Dermis blood vessel endothelial cell (primary cell): ENCODE measurements around the gene ITCH. TPM values are rescaled to one million over a fixed set of nuclear protein-coding genes. Genes with fewer than 3 reads are reported as not detected.
A peak's percentile ranks its signal among the peaks of the same experiment; 100 is the strongest.
"Not testable (repeated sequence)": the region's sequence is repeated elsewhere in the genome, so short reads cannot be mapped to it uniquely, and the experiment has no call there.

Experiments
- DNase-seq: peaks from one replicate; pipeline ENCODE4 v3.0.0; 2010
- total RNA-seq: library from RNA; depleted of rRNA; stranded (reverse); fragments of >200 nt; gene quantifications from 2 replicates; pipeline ENCODE4 v1.2.3, GENCODE V29; 2014

ITCH gene
- total RNA-seq, 1 donor from 2014 or later, result 70.3 TPM

DNA sequence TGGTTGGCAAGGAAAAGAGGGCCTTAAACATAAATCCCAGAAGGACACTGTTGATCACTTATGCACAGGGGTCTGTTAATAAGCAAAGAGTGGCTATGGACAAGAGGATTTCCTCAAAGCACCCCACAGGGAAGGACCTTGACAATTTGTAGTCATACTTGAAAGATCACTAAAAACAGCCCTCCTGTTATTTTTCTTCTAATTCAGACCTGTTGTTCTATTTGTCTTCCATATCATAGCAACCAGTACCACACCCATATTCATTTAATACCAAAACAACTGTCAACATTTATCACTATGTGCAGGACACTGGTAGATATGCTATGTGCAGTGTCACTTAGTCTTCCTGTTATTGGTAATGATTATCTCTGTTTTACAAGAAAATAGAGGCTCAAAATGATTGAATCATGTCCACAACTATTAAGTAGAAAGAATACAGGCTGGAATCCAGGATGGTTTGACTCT lies 149.9 kb downstream of the ITCH start:
- DNase-seq, result no peak

DNA sequence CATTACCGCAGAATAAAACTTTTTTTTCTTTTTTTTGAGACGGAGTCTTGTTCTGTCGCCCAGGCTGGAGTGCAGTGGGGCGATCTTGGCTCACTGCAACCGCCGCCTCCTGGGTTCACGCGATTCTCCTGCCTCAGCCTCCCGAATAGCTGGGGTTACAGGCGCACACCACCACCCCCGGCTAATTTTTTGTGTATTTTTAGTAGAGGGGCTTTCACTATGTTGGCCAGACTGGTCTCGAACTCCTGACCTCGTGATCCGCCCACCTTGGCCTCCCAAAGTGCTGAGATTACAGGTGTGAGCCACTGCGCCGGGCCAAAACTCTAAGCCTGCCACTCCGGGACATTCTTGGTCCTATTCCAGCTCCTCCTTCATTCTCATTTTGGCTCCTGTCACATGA lies 151.0 kb downstream of the ITCH start:
- DNase-seq, result not testable (repeated sequence)

DNA sequence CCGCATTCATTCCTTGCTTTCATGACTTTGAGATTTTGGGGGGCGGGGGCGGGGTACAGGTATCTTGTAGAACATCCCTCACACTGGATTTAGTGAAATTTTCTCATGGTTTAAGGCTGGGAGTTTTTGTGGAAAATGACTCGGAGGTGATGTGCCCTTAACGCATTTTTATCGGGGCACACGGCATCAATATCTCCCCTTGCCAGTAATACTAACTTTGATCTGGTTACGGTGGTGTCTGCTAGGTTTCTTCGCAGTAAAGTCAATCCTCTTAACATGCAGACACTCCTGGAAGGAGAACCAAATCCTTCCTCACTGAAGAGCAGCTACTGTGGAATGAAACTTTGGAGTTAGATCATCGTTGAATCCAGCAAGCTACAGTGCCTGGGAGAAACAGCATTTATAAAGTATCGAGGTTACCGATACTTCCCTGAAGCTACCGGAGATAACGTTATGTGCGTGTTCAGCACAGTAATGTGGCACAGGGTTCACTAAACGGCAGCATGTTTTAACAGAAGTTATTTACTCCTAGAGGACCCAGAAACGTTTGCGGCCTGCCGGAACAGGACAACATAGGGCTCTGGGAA lies 151.9 kb downstream of the ITCH start:
- DNase-seq, result no peak

DNA sequence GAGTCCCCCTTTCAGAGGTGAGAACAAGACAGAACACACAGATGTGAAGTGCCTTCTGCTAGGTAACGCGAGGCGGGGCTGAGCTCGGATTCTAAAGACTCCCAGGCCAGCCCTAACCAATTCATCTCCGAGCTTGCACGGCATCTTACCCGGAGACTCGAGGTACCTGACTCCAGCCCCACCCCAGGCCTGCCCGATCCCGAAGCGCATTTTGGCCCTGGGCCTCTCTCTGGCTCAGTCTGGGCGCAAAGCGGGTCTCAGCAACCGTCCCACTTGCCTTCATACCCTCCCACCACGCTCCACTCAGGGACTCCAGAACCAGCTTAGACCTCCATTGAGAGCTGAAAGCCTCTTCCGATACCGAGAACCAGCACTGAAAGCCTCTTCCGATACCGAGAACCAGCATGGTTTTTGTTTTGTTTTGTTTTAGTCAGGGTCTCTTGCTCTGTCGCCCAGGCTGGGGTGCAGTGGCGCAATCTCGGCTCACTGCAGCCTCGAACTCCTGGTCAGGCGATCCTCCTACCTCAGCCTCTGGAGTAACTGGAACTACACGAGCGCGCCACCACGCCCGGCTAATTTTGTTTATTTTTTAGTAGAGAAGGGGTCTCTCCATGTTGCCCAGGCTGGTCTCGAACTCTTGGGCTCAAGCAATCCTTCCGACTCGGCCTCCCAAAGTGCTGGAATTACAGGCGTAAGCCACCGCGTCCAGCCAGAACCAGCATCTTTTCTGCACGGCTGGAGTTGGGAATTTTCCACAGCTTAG lies 152.6 kb downstream of the ITCH start:
- peak; percentile 72 for DNase-seq

DNA sequence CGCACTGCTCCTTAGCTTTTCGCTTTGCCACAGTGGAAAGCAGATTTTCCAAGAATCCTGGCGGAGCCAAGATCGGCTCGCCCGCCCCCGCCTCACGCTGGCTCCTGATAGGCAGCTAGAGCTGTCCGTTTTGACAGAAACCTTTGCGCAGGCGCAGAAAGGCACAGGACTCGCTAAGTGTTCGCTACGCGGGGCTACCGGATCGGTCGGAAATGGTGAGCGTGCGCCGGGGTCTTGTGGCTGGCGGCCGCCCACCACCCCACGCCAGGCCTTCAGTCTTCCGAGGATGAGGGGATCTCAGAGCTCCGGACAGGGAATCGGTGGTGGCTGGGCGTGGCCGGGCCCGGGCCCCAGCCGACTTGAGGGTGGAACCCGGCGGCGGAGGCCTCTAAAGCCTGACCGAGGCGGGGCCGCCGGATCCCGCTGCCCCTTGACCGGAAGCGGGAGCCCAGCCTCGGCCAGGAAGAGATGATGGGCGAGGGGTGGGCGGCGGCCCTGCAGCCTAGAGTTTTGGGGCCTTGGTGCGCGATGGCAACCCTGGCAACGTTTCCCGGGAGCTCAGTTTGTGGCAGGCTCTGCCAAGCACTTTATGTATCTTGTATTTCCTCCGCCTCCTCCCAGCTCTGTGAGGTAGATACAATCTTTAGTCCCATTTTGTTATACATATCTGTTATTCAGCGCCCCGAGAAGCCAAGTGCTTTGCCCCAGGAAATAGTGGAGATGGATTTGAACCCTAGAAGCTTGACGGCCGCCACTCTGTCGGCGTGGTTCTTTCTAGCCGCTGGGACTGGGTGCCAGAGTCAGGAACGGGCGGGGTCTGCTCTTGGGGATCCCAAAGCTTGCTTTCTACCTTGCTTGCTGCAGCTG lies 153.4 kb downstream of the ITCH start, which contains the start of gene DYNLRB1:
TSS of gene DYNLRB1 (plus strand) at position 176 of the 867 bp plus-strand sequence. CDS start at position 213, 37 bp downstream.
- DNase-seq, result peak; percentile 98

DNA sequence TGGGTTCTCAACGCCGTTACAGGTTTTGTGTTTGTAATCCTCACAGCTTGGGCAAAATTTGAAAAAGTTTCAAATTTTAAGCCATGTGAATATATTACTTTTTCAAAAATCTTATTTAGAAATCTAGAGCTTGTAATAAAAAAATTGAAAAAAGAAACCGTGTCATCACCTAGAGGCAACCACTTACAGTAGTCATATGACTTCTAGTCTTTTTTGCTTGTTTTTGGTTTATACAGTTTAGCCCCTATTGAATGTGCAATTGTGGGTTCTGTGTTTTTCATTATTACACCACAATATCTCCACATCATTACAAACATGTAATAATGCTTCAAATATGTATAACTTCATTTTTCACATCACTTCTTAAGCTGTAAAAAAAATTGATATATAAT lies 154.0 kb downstream of the ITCH start:
- peak; percentile 41 for DNase-seq

DNA sequence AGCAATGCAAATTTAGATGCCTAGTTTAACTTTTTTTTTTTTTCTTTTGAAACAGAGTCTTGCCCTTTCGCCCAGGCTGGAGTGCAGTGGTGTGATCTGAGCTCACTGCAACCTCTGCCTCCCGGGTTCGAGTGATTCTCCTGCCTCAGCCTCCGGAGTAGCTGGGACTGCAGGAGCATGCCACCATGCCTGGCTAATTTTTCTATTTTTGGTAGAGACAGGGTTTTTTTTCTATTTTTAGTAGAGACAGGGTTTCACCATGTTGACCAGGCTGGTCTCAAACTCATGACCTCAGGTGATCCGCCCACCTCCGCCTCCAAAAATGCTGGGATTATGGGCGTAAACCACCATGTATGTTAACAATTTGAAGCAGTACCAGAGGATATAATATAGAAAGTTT lies 155.8 kb downstream of the ITCH start:
- not testable (repeated sequence) for DNase-seq

DNA sequence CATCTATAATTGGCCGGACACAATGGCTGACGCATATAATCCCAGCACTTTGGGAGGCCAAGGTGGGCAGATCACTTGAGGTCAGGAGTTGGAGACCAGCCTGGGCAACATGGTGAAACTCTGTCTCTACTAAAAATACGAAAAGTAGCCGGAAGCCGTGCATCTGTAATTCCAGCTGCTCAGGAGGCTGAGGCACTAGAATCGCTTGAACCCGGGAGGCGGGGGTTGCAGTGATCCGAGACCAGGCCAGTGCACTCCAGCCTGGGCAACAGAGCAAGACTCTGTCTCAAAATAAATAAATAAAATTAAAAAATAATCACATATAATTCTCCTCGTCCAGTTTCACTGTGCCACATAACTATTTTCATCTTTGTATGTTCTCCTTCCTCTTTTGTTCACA lies 156.8 kb downstream of the ITCH start:
- not testable (repeated sequence) for DNase-seq

DNA sequence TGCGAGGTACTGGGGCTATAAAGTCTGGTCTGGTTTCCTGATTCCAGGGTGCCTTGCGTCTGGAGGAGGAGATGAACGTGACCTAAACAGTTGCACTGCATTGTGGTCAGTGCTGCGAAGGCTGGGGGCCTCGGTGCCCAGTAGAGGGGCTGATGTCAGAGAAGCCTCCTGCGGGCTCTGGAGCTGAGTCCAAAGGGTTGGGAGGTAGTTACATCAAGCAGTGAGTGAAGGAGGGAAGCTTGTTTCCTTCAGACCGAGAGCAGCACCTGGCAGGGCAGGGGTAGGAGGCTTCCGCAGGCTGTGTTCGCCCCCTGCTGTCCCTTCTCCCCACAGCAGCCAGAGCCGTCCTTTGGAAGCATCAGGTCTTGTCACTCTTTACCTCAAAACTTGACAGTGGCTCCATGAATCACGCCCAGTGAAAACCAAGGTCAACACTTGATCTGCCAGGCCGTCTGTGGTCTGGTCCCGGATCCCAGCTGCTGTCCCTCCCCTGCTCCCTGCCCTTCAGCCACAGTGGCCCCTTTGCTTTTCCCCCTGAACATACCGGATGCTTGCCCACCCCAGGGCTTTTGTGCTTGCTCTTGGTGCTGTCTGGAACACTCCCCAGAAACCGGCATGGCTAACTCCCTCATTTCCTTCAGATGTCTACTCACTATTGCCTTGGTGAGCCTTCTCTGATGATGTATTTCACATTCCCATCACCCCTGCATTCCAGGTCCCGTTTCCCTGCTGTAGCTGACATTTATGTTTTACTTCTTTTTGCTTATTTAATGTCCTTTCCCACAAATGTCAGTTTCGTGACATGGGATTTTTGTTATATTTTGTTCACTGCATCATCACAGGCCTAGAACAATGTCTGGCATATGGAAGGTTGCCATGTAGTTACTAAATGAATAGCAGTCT lies 160.1 kb downstream of the ITCH start:
- DNase-seq, result peak; percentile 78

DNA sequence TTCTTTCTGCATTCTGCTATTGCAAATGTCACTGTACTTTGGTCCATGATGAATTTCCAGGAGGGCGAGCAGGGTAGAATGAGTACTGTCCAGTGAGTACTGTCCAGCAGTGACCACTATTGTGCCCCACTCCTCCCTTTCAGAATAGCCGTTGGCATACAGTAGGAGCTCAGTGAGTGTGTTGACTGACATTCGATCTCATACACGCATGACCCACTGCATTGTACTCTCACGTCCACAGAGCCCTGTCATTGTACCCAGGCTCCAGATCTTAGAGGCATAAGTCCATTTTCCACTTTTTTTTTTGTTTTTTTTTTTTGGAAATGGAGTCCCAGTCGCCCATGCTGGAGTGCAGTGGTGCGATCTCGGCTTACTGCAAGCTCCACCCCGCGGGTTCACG lies 161.4 kb downstream of the ITCH start:
- no peak for DNase-seq

DNA sequence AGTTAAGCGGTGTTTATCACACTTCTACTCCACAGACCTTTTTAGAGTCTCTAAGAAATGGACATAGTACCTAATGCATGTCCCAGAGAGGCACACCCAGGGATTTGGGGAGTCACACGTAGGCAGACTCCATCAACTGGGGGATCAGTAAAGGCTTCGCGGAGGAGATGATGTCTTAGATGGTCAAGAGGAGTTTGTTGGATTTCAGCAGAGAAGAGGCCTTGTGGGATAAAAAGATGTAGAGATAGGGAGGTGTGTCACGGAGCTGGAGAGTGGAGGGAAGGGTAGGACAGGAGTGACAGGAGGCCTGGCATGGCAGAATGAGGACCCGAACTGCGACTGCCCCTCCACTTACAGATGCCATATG lies 162.3 kb downstream of the ITCH start:
- DNase-seq, result no peak

DNA sequence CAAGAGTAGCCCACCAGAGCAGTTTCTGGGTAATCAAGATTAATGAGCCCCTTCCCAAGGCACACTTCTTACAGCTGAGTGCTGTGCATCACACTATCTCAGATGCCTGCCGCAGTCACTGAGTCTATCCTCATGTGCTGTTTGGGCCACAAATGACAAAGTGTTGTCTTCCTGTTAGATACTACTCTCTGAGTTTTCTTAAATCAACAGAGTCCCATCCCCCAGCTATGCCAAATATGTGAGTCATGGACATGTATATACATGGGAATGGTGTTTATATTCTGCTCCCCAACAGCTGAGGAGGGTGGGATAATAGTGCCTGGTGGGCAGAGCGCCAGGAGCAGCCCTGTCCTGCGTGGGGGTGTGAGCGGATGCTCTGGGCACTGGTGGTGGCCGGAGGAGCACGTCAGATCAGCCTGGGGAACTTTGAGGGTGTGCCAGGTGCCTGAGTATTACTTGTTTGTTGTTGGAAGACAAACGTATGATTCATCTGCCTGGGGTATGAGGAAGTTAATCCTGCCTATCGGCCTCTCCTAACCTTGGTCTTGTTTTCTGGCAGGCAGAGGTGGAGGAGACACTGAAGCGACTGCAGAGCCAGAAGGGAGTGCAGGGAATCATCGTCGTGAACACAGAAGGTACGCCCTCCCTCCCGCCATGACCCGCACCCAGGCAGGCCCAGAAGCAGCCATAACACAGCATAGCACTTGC lies 162.8 kb downstream of the ITCH start:
- peak; percentile 98 for DNase-seq

DNA sequence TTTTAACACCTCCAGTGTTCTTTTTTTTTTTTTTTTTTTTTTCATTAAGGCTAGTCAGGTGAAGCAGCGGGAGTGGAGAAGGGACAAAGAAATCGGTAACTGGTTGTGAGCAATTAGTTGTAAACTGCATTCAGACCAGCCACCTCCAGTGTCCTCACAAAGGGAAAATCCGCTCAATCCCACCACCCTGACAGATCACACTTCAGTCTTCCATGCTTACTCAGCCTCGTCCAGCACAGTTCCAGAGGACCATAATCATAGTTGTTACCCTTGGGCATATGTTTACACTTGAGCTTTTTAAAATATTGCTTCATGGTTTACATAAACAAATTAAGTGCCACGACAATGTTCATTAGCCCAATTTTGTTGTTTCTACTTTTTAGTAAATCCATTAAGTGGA lies 163.4 kb downstream of the ITCH start:
- no peak for DNase-seq

DNA sequence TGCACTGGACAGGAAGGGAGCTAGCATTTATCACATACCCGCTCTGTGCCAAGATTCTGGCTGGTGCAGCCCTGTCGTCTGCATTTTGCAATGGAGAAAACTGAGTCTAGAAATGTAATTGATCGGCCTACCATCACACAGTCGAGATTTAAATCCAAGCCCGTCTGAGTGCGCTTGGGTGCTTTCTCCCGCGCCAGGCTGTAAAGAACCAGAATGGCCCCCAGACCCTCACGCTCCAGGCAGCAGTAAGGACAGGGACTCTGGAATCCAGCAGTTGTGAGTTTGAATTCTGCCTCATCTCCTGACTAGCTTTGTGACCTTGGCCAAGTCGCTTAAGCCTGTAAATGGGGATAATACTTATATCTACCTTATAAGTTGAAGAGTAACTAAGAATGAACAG lies 163.9 kb downstream of the ITCH start:
- no peak for DNase-seq

DNA sequence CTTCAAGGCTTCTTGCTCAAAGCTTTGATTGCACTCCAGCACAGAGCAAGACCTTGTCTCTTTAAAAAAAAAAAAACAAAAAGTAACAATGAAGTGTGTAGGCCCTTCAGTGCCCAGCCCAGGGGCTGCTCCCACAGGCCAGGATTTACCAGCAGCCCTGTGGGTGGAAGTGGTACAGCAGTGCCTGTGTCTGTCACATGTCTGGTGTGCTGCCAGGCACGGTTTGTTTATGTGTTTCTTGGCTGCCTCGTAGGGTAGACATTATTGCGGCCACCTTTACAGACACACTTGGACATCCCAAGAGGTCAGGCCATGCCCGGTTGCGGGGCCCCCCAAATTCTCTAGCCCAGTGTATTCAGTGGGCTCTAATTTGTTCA lies 165.8 kb downstream of the ITCH start:
- peak; percentile 47 for DNase-seq

DNA sequence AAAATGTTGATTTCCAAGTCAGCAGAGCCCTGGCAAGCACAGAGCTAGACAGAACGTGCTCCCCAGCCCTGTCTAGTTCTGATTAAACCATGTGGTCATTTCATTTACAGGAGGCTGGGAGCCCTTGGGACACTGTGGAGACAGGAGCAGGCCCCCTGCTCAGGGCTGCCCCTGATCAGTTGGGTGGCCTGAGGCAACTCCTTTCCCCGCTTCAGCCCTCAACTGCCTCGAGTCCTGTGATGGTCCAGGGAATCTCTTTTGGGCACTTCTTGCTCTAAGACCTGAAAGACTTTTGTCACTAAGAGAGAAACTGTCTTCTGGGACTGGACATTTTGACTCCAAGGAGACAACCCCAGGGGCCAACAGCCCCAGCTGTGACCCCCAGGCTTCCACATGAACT lies 166.7 kb downstream of the ITCH start:
- no peak for DNase-seq

DNA sequence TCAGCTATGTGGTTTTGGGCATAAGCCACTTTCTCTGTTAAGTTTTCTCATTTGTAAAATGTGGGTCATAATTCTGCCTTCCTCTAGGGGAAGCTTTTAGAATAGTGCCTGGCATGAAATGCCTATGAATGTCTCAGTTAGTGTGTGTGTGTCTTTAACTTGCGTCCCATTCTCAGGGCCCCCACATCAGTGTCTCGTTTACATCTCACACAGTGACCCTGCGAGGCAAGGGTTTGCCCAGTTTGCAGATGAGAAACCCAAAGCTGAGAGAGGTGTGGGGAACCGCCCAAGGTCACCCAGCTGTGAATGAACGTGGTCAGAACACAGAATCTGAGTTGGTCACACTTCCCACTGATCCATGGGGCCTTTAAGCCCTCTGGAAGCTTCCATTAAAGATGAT lies 167.3 kb downstream of the ITCH start:
- no peak for DNase-seq

DNA sequence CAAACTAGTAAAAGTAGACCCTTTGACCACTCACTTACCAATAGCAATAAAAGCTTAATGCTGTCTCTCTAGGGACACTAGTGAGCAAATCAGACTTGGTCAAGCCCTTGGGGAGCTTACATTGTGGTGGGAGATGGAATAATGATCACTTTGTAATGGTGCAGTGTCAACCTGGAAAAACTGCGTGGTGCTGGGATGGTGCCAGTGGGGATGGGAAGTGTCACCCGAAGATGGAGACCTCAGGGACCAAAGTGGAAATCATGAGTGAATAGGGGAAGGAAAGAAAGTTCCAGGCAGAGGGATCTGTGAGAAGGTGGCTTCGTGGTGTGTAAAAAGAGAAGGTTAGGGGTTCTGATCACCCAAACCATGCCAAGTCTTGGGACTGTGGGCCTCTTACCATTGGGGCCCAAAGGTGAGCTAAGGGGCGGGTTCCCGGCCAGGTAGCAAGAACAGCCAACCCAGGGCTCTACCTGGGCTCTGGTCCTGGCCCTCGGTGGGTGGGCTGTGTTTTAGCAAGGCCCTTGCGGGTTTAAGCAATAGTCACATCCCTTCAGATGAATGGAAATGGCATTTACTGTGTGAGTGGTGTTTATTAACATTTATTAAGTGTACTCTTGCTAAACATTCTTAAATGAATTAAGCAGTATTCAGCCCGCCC lies 168.7 kb downstream of the ITCH start:
- no peak for DNase-seq

DNA sequence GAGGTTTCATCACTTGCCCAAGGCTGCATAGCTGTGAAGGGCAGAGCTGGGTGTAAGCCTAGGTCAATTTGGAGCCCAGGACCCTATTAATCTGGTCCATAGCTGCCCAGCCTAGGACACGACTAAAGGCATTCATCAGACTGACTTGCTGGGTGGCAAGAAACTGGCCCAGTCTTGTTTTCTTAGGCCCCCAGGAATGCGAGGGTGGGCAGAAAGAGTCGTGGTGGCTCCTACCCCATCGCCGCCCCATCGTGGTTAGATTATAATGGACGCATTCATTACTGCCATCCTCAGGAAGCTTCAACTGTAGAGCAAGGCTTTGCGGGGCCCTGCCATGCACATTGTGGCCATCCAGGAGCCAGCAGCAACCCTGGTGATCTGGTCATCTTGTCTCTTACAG lies 169.2 kb downstream of the ITCH start:
- DNase-seq, result no peak

DNA sequence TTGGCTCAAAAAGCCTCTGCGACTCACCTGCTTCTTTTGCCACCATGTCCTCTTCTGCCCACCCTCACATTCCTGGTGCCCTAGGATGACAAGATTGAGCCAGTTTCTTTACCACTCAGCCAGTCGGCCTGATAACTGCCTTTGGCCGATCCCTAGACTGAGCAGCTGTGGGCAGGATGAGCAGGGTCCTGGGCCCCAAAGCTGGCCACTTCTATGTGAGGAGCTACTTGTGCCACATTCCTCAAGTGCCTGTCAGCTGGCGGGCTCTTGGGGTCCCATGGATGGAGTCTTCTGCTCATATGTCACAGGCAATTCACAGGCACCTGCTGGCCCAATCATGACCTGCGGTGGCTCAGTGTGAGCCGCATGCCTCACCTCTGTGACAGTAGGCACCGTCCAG lies 169.7 kb downstream of the ITCH start:
- no peak for DNase-seq
